BJ (cell line): ENCODE data around the gene TAS1R2. TPM values are rescaled to one million over a fixed set of nuclear protein-coding genes. Genes with fewer than 3 reads are reported as not detected.
"Not testable (repeated sequence)": the region's sequence is repeated elsewhere in the genome, so short reads cannot be mapped to it uniquely, and the experiment has no call there.

Source experiments
- CTCF ChIA-PET: fragments of 350-600 bp; formaldehyde crosslinking; extraction: SDS; loops from one replicate; lab custom pipeline; 2021; ENCODE audit warnings: antibody characterized with exemption, inconsistent platforms; lab: Yijun Ruan, JAX
- POLR2A ChIA-PET: fragments of 300-600 bp; sonication (Branson Sonifier 250); formaldehyde crosslinking; extraction: SDS; loops from one replicate; lab custom pipeline; 2021; ENCODE audit warnings: antibody characterized with exemption; lab: Charles Lee
- DNase-seq: peaks from one replicate; pipeline ENCODE4 v3.0.0-alpha.2; 2011; ENCODE audit warnings: low read depth
- H3K27me3 ChIP-seq: 2 replicates; pipeline ENCODE4 v1.6.0; 2011; ENCODE audit warnings: low read length; ENCODE audit not compliant: control insufficient read depth, insufficient read depth
- H3K36me3 ChIP-seq: 2 replicates; pipeline ENCODE4 v1.5.1; 2011; ENCODE audit warnings: low read length; ENCODE audit not compliant: control insufficient read depth, insufficient read depth
- H3K4me3 ChIP-seq: 2 replicates; pipeline ENCODE4 v1.5.1; 2011; ENCODE audit warnings: low read depth, mild to moderate bottlenecking, control low read depth, low read length
- polyA plus RNA-seq: library from polyadenylated mRNA; depleted of rRNA; stranded (reverse); fragments of >200 nt; gene quantifications from 2 replicates; pipeline ENCODE4 v1.2.3, GENCODE V29; 2011
- TF ChIP-seq, protein P1 (sequence below): IDR thresholded peaks from 2 replicates; pipeline ENCODE4 v1.5.1; 2011; ENCODE audit warnings: low read depth, mild to moderate bottlenecking, control low read depth, inconsistent platforms, low read length, moderate library complexity; ENCODE audit not compliant: insufficient read depth

Gene TAS1R2
- polyA plus RNA-seq, 1 experiment: not detected

GRCh38 chr1:18840145-18840544 lies 19.3 kb downstream of the TAS1R2 start:
- TF ChIP-seq, protein P1, sequence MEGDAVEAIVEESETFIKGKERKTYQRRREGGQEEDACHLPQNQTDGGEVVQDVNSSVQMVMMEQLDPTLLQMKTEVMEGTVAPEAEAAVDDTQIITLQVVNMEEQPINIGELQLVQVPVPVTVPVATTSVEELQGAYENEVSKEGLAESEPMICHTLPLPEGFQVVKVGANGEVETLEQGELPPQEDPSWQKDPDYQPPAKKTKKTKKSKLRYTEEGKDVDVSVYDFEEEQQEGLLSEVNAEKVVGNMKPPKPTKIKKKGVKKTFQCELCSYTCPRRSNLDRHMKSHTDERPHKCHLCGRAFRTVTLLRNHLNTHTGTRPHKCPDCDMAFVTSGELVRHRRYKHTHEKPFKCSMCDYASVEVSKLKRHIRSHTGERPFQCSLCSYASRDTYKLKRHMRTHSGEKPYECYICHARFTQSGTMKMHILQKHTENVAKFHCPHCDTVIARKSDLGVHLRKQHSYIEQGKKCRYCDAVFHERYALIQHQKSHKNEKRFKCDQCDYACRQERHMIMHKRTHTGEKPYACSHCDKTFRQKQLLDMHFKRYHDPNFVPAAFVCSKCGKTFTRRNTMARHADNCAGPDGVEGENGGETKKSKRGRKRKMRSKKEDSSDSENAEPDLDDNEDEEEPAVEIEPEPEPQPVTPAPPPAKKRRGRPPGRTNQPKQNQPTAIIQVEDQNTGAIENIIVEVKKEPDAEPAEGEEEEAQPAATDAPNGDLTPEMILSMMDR: no peak
- ChIA-PET CTCF (no interaction called here), POLR2A (no interaction called here)
- DNase-seq: no peak
- Histone ChIP-seq H3K27me3 (0 out of 2 replicates have a peak, but pooled peaks cover under 1% of the 10 kb centered on the region), H3K36me3 (no peaks in the 10 kb centered on the region), H3K4me3 (no peak overlapping the region)

GRCh38 chr1:18836654-18837053 lies 22.8 kb downstream of the TAS1R2 start:
- DNase-seq: no peak
- Histone ChIP-seq H3K27me3 (peaks cover 4% of the 10 kb centered on the region; the same call in 1 of the 2 replicates), H3K4me3 (no peak overlapping the region), H3K36me3 (no peaks in the 10 kb centered on the region)
- POLR2A ChIA-PET: no interaction called here
- TF ChIP-seq, protein P1: no peak
- CTCF ChIA-PET: interaction anchor here (1.4 kb wide), 1 partner anchor 240 kb away, joined by 4 read pairs; no protein-coding TSS in a partner anchor

DNA sequence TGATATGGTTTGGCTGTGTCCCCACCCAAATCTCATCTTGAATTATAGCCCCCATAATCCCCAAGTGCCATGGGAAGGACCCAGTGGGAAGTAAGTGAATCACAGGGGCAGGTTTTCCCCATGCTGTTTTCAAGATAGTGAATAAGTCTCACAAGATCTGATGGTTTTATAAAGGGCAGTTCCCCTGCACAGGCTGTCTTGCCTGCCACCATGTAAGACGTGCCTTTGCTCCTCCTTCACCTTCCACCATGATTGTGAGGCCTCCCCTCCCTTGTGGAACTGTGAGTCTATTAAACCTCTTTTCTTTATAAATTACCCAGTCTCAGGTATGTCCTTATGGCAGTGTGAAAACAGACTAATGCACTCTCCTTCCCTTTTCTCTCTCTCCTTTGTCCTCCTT lies 27.1 kb downstream of the TAS1R2 start:
- H3K4me3 ChIP-seq, H3K27me3 ChIP-seq, POLR2A ChIA-PET, DNase-seq, H3K36me3 ChIP-seq: not testable (repeated sequence)
- CTCF ChIA-PET: interaction anchor here (1.6 kb wide), 1 partner anchor 235 kb away, joined by 4 read pairs; no protein-coding TSS in a partner anchor

- H3K4me3 ChIP-seq: no peak overlapping the region
- no peaks in the 10 kb centered on the region for H3K36me3 ChIP-seq
- TF ChIP-seq, protein P1: no peak
- DNase-seq: no peak
- CTCF ChIA-PET: interaction anchor here (1.6 kb wide), 1 partner anchor 235 kb away, joined by 4 read pairs; no protein-coding TSS in a partner anchor
- POLR2A ChIA-PET: no interaction called here
- H3K27me3 ChIP-seq: peaks cover 8% of the 10 kb centered on the region; the same call in 1 of the 2 replicates
These were observed 27.8 kb downstream of the TAS1R2 start for GRCh38 chr1:18831656-18832055.

GRCh38 chr1:18830596-18830995 lies 28.9 kb downstream of the TAS1R2 start:
- Histone ChIP-seq H3K27me3 (peaks cover 8% of the 10 kb centered on the region; the same call in 1 of the 2 replicates), H3K36me3 (no peaks in the 10 kb centered on the region), H3K4me3 (no peak overlapping the region)
- DNase-seq: no peak
- ChIA-PET CTCF (interaction anchor here (1.1 to 2.0 kb wide), 3 partner anchors 17 to 233 kb away, joined by 4 to 7 read pairs (median 4); no protein-coding TSS in a partner anchor), POLR2A (no interaction called here)
- TF ChIP-seq, protein P1: no peak

GRCh38 chr1:18829671-18830070 lies 29.8 kb downstream of the TAS1R2 start:
- ChIA-PET CTCF (interaction anchor here (1.0 to 2.0 kb wide), 4 partner anchors 16 to 232 kb away, joined by 4 to 7 read pairs (median 4); no protein-coding TSS in a partner anchor), POLR2A (no interaction called here)
- Histone ChIP-seq H3K4me3 (no peak overlapping the region), H3K36me3 (no peaks in the 10 kb centered on the region), H3K27me3 (peaks cover 6% of the 10 kb centered on the region; the same call in 1 of the 2 replicates)
- TF ChIP-seq, protein P1: no peak
- no peak for DNase-seq
